ENCODE data around the gene NXPE4. TPM values are rescaled to one million over a fixed set of nuclear protein-coding genes. Genes with fewer than 3 reads are reported as not detected.
"Not testable (repeated sequence)": the region's sequence is repeated elsewhere in the genome, so short reads cannot be mapped to it uniquely, and the experiment has no call there.

Gene NXPE4
- total RNA-seq, 2 experiments from 2014 or later, result not detected

DNA sequence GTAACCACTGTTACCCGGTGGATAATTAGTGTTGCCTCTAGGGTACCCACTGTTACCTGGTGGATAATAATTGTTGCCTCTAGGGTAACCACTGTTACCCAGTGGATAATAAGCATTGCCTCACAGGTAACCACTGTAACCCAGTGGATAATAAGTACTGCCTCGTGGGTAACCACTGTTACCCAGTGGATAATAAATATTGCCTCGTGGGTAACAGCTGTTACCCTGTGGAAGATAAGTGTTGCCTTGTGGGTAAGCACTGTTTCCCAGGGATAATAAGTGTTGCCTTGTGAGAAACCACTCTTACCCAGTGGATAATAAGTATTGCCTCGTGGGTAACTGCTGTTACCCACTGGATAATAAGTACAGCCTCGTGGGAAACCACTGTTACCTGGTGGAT, 9.3 kb upstream of the NXPE4 start:
- ATAC-seq (no peak), DNase-seq (no peak)
- no peaks in the 10 kb centered on the region for H3K4me1 Mint-ChIP-seq
- no peaks in the 10 kb centered on the region for H3K27me3 Mint-ChIP-seq
- H3K36me3 Mint-ChIP-seq, result no peaks in the 10 kb centered on the region
- peaks cover 3% of the 10 kb centered on the region for H3K9me3 Mint-ChIP-seq (ENCODE audit: low read depth)
- CTCF ChIA-PET, result no interaction called here
- no peak overlapping the region for H3K4me3 Mint-ChIP-seq
- H3K27ac Mint-ChIP-seq, result no peak overlapping the region

GRCh38 chr11:114604179-114604813, 8.7 kb upstream of the NXPE4 start:
- no peaks in the 10 kb centered on the region for H3K36me3 Mint-ChIP-seq
- ATAC-seq (no peak), DNase-seq (no peak)
- peaks cover 2% of the 10 kb centered on the region for H3K9me3 Mint-ChIP-seq (ENCODE audit: low read depth)
- no peak overlapping the region for H3K27ac Mint-ChIP-seq
- H3K4me1 Mint-ChIP-seq, result no peaks in the 10 kb centered on the region
- no peak overlapping the region for H3K4me3 Mint-ChIP-seq
- CTCF ChIA-PET, result no interaction called here
- no peaks in the 10 kb centered on the region for H3K27me3 Mint-ChIP-seq

- H3K27me3 Mint-ChIP-seq; CTCF ChIA-PET; H3K4me3 Mint-ChIP-seq; H3K9me3 Mint-ChIP-seq (ENCODE audit: low read depth); ATAC-seq; DNase-seq; H3K27ac Mint-ChIP-seq; H3K4me1 Mint-ChIP-seq; H3K36me3 Mint-ChIP-seq: not testable (repeated sequence)
These were observed 7.6 kb upstream of the NXPE4 start for GRCh38 chr11:114603151-114603550.

DNA sequence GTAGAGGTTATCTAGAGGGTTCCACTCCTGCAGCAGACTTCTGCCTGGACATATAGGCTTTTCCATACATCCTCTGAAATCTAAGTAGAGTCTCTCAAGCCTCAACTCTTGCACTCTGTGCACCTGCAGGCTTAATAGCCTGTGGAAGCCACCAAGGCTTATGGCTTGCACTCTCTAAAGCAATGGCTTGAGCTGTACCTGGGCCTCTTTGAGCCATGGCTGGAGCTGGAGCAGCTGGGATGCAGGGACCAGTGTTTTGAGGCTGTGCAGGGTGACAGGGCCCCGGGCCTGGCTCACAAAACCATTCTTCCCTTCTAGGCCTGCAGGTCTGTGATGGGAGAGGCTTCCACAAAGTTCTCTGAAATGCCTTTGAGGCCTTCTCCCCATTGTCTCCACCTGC, 2.9 kb upstream of the NXPE4 start:
- Mint-ChIP-seq H3K4me3 (no peak overlapping the region), H3K27ac (no peak overlapping the region), H3K36me3 (no peaks in the 10 kb centered on the region), H3K9me3 (ENCODE audit: low read depth) (no peaks in the 10 kb centered on the region), H3K4me1 (no peaks in the 10 kb centered on the region), H3K27me3 (peaks cover 4% of the 10 kb centered on the region)
- CTCF ChIA-PET, result no interaction called here
- DNase-seq (no peak), ATAC-seq (no peak)

- CTCF ChIA-PET, result no interaction called here
- DNase-seq, result no peak
- no peaks in the 10 kb centered on the region for H3K36me3 Mint-ChIP-seq
- ATAC-seq, result no peak
- H3K4me3 Mint-ChIP-seq, result no peak overlapping the region
- H3K27ac Mint-ChIP-seq, result no peak overlapping the region
- H3K4me1 Mint-ChIP-seq, result no peaks in the 10 kb centered on the region
- H3K27me3 Mint-ChIP-seq, result peaks cover 10% of the 10 kb centered on the region
- H3K9me3 Mint-ChIP-seq (ENCODE audit: low read depth), result no peaks in the 10 kb centered on the region
These were observed 761 bp upstream of the NXPE4 start for GRCh38 chr11:114596175-114596919.

- DNase-seq, result no peak
These were observed 883 bp downstream of the NXPE4 start for GRCh38 chr11:114594703-114595102.

GRCh38 chr11:114587398-114587953, 8.1 kb downstream of the NXPE4 start:
- H3K27me3 Mint-ChIP-seq, result peaks cover 3% of the 10 kb centered on the region
- ATAC-seq (no peak), DNase-seq (no peak)
- no peaks in the 10 kb centered on the region for H3K4me1 Mint-ChIP-seq
- peaks cover 6% of the 10 kb centered on the region for H3K9me3 Mint-ChIP-seq (ENCODE audit: low read depth)
- no peak overlapping the region for H3K4me3 Mint-ChIP-seq
- CTCF ChIA-PET, result no interaction called here
- H3K27ac Mint-ChIP-seq, result no peak overlapping the region
- no peaks in the 10 kb centered on the region for H3K36me3 Mint-ChIP-seq

More at GRCh38 chr11:114594703-114595102, 883 bp downstream of the NXPE4 start:
- H3K4me1 Mint-ChIP-seq, result no peaks in the 10 kb centered on the region
- H3K36me3 Mint-ChIP-seq, result no peaks in the 10 kb centered on the region
- no peak overlapping the region for H3K27ac Mint-ChIP-seq
- peaks cover 10% of the 10 kb centered on the region for H3K27me3 Mint-ChIP-seq
- H3K4me3 Mint-ChIP-seq, result no peak overlapping the region
- CTCF ChIA-PET, result no interaction called here
- ATAC-seq, result no peak
- H3K9me3 Mint-ChIP-seq (ENCODE audit: low read depth), result no peaks in the 10 kb centered on the region

GRCh38 chr11:114586797-114587196, 8.8 kb downstream of the NXPE4 start:
- CTCF ChIA-PET, result no interaction called here
- peaks cover under 1% of the 10 kb centered on the region for H3K27me3 Mint-ChIP-seq
- ATAC-seq (no peak), DNase-seq (no peak)
- H3K4me1 Mint-ChIP-seq, result no peaks in the 10 kb centered on the region
- no peak overlapping the region for H3K27ac Mint-ChIP-seq
- H3K9me3 Mint-ChIP-seq (ENCODE audit: low read depth), result peaks cover 6% of the 10 kb centered on the region
- no peaks in the 10 kb centered on the region for H3K36me3 Mint-ChIP-seq
- no peak overlapping the region for H3K4me3 Mint-ChIP-seq

GRCh38 chr11:114571712-114572111, 23.9 kb downstream of the NXPE4 start:
- no peaks in the 10 kb centered on the region for H3K9me3 Mint-ChIP-seq (ENCODE audit: low read depth)
- no peaks in the 10 kb centered on the region for H3K27me3 Mint-ChIP-seq
- no peak overlapping the region for H3K27ac Mint-ChIP-seq
- CTCF ChIA-PET, result interaction anchor here (1.2 kb wide), 1 partner anchor 231 kb away, joined by 3 read pairs; no protein-coding TSS in a partner anchor
- ATAC-seq (no peak), DNase-seq (no peak)
- H3K4me1 Mint-ChIP-seq, result no peaks in the 10 kb centered on the region
- no peaks in the 10 kb centered on the region for H3K36me3 Mint-ChIP-seq
- no peak overlapping the region for H3K4me3 Mint-ChIP-seq

DNA sequence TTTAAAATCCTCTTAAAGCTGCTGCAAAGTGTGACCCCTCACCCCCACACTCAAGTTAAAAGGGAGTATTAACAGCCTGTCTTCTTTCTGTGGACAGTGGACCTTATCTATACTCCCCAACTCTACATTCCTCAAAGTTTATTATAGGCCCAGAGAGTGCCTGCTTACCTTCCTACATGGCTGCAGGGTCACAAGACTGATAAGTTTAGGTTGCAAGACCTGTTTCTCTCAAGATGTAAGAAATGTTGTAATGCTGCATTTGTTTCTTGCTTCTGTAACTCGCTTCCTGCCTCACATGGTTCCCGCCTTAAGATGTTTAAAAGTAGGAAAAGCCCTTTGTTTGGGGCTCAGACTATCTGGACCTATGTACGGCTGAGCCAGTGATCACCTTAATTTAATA, 25.8 kb downstream of the NXPE4 start:
- DNase-seq (no peak), ATAC-seq (no peak)
- no peaks in the 10 kb centered on the region for H3K9me3 Mint-ChIP-seq (ENCODE audit: low read depth)
- no peak overlapping the region for H3K4me3 Mint-ChIP-seq
- no peaks in the 10 kb centered on the region for H3K36me3 Mint-ChIP-seq
- no peak overlapping the region for H3K27ac Mint-ChIP-seq
- peaks cover 3% of the 10 kb centered on the region for H3K27me3 Mint-ChIP-seq
- H3K4me1 Mint-ChIP-seq, result no peaks in the 10 kb centered on the region
- CTCF ChIA-PET, result no interaction called here

GRCh38 chr11:114566276-114566675, 29.3 kb downstream of the NXPE4 start:
- no peak overlapping the region for H3K27ac Mint-ChIP-seq
- peaks cover 6% of the 10 kb centered on the region for H3K27me3 Mint-ChIP-seq
- DNase-seq, result no peak
- no peaks in the 10 kb centered on the region for H3K4me1 Mint-ChIP-seq
- no peaks in the 10 kb centered on the region for H3K36me3 Mint-ChIP-seq
- H3K4me3 Mint-ChIP-seq, result no peak overlapping the region
- CTCF ChIA-PET, result no interaction called here
- ATAC-seq, result no peak
- H3K9me3 Mint-ChIP-seq (ENCODE audit: low read depth), result no peaks in the 10 kb centered on the region

- ATAC-seq, result no peak
- Mint-ChIP-seq H3K27me3 (peaks cover 6% of the 10 kb centered on the region), H3K9me3 (ENCODE audit: low read depth) (no peaks in the 10 kb centered on the region), H3K27ac (no peak overlapping the region), H3K4me3 (no peak overlapping the region), H3K36me3 (no peaks in the 10 kb centered on the region), H3K4me1 (no peaks in the 10 kb centered on the region)
- DNase-seq, result no peak
- CTCF ChIA-PET, result no interaction called here
These were observed 30.8 kb downstream of the NXPE4 start for GRCh38 chr11:114564831-114565230.

DNA sequence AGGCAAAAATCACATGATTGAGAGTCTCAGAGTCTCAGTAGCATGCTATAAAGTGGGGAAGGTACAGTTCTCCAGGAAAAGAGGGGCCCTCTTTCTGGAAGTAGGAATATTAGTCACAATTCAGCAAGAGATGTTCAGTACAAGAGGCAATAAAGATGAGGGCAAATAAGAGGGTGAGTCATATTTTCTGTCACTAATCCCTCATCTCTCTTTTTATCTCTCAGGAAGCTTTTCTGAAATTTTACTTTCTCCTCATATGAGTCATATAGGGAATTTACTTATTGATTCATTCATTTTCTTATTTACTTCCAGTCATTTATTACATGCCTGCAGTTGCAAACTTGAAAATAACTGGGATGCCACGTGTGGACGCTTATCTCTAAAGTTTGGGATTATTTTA, 32.5 kb downstream of the NXPE4 start:
- Mint-ChIP-seq H3K27me3 (peaks cover 6% of the 10 kb centered on the region), H3K4me3 (no peak overlapping the region), H3K4me1 (no peaks in the 10 kb centered on the region), H3K9me3 (ENCODE audit: low read depth) (no peaks in the 10 kb centered on the region), H3K27ac (no peak overlapping the region), H3K36me3 (no peaks in the 10 kb centered on the region)
- DNase-seq (no peak), ATAC-seq (no peak)
- CTCF ChIA-PET, result no interaction called here

DNA sequence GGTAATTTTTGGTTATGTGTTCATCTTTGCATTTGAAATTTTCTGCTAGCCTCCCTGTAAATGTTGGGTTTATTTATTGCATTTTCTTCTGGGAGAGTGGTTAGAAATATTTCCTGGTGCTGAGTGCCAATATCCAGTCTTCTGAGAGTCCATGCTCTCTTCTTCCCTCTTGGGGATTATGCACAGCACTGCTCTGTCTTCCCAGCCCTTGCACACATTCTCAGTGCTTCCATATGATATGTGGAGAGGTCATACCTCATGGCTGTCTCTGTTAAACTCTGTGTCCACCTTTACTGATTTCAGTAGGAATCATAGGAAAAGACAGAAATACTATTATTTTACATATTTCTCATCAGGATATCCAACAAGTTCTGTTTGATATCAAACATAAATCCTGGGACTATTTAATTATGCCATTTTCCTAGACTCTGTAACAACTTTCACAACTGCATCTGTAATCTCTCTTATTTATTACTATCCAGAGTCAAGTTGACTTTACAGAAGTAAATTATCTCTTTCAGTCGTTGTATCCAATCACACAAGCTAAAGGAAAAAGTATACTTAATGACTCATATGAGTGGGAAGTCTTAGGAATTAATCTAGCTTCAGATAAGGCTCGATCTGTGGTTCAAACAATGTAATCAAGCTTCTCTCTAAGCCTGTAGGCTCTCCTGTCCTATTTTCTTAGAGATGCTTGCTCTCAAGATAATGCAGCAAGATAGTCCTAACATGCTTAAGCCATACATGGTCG, 33.2 kb downstream of the NXPE4 start:
- Mint-ChIP-seq H3K27ac (no peak overlapping the region), H3K9me3 (ENCODE audit: low read depth) (no peaks in the 10 kb centered on the region), H3K27me3 (peaks cover 6% of the 10 kb centered on the region), H3K36me3 (no peaks in the 10 kb centered on the region), H3K4me3 (no peak overlapping the region), H3K4me1 (no peaks in the 10 kb centered on the region)
- DNase-seq (no peak), ATAC-seq (no peak)
- CTCF ChIA-PET, result no interaction called here

All from activated CD8-positive, alpha-beta memory T cell treated with anti-CD3 and anti-CD28 coated beads, Interleukin-2, amount 10 ng/mL, durations not matched to agents 7 days and 5 days (primary cell).